IPS DF 4.7 (cell line): ENCODE results near the gene GIMAP2.
A peak's percentile ranks its signal among the peaks of the same experiment; 100 is the strongest.

Experiments
- DNase-seq: peaks from one replicate; pipeline ENCODE4 v3.0.0-alpha.2; 2013; ENCODE audit warnings: low spot score; ENCODE audit errors: extremely low read depth

The GIMAP2 gene

GRCh38 chr7:150732786-150733481 is 47.4 kb downstream of the GIMAP2 start:
- DNase-seq = no peak

GRCh38 chr7:150733482-150734095 is 48.1 kb downstream of the GIMAP2 start:
- DNase-seq = no peak

GRCh38 chr7:150734254-150734653 is 48.7 kb downstream of the GIMAP2 start:
- DNase-seq = no peak

GRCh38 chr7:150735596-150736358 is 50.3 kb downstream of the GIMAP2 start:
- DNase-seq = peak; percentile 60

GRCh38 chr7:150736864-150737263 is 51.4 kb downstream of the GIMAP2 start:
- no peak for DNase-seq

- no peak for DNase-seq
Measured at GRCh38 chr7:150737265-150738055, 52.0 kb downstream of the GIMAP2 start, which contains the start of gene GIMAP5. GIMAP5 (plus strand) TSS chr7:150737418; CDS start chr7:150740885, 3,467 bp downstream.

- no peak for DNase-seq
Measured at GRCh38 chr7:150738092-150738491, 52.6 kb downstream of the GIMAP2 start.

GRCh38 chr7:150738591-150739001 is 53.1 kb downstream of the GIMAP2 start:
- DNase-seq = no peak

GRCh38 chr7:150739033-150739432 is 53.5 kb downstream of the GIMAP2 start:
- no peak for DNase-seq

GRCh38 chr7:150740053-150740452 is 54.5 kb downstream of the GIMAP2 start:
- DNase-seq = no peak

- no peak for DNase-seq
Measured at GRCh38 chr7:150742286-150742968, 56.9 kb downstream of the GIMAP2 start.
